Right atrium auricular region (tissue), 2 donors: ENCODE results near the gene ATP6V0C. TPM values are rescaled to one million over a fixed set of nuclear protein-coding genes. Genes with fewer than 3 reads are reported as not detected.
"Not testable (repeated sequence)": the region's sequence is repeated elsewhere in the genome, so short reads cannot be mapped to it uniquely, and the experiment has no call there.

Source experiments
- DNase-seq: peaks from one replicate; pipeline ENCODE4 v3.0.0-alpha.2; 2019; ENCODE audit warnings: low spot score
- H3K27ac ChIP-seq, 2 donors: fragments of 200-600 bp; sonication (generic); 1 replicate in 1 of 2; 2 replicates in 1 of 2; pipeline ENCODE4 v1.5.1; 2016 to 2019
- H3K27me3 ChIP-seq, 2 donors: fragments of 200-600 bp; sonication (generic); one replicate each; pipeline versions ENCODE4 v1.5.1 to v1.6.0; 2017 to 2019
- H3K36me3 ChIP-seq: fragments of 200-600 bp; sonication (generic); one replicate; pipeline ENCODE4 v1.5.1; 2016
- H3K4me1 ChIP-seq, 2 donors: fragments of 200-600 bp; sonication (generic); one replicate each; pipeline versions ENCODE4 v1.5.1 to v1.6.0; 2017 to 2019
- H3K4me3 ChIP-seq, 2 donors: fragments of 200-600 bp; sonication (generic); 1 replicate in 1 of 2; 2 replicates in 1 of 2; pipeline ENCODE4 v1.5.1; 2017 to 2019; ENCODE audit warnings: mild to moderate bottlenecking in 1 of 2, moderate library complexity in 1 of 2
- H3K9me3 ChIP-seq, 2 donors: fragments of 200-600 bp; sonication (generic); one replicate each; pipeline ENCODE4 v1.5.1; 2019
- CTCF ChIP-seq, 2 donors: fragments of 200-600 bp; sonication (generic); IDR thresholded peaks; one replicate each; pipeline ENCODE4 v1.5.1; 2019; ENCODE audit warnings: antibody characterized with exemption in 2 of 2
- microRNA counts, 2 donors: library from miRNA; unstranded; fragments of <30 nt; microRNA quantifications; one replicate each; lab custom pipeline; 2016 to 2017
- microRNA-seq, 2 donors: library from miRNA; unstranded; fragments of <30 nt; microRNA quantifications; one replicate each; pipeline ENCODE4, GENCODE V29; 2016 to 2017; ENCODE audit warnings: borderline number of aligned reads in 2 of 2, borderline replicate concordance in 1 of 2
- total RNA-seq, 2 donors: library from RNA; depleted of rRNA; stranded (reverse); fragments of >200 nt; gene quantifications; one replicate each; pipeline ENCODE4 v1.1.0, GENCODE V29; 2016

Gene ATP6V0C
- total RNA-seq, 2 donors from 2014 or later, result 63.7 to 107 TPM

GRCh38 chr16:2560798-2561133, 47.0 kb downstream of the ATP6V0C start:
- TF ChIP-seq CTCF (IDR thresholded peaks at IDR 0.05), result peak in 1 of 2 donors; percentile 48
- not testable (repeated sequence) for H3K9me3 ChIP-seq, H3K4me3 ChIP-seq, H3K27me3 ChIP-seq, H3K36me3 ChIP-seq, DNase-seq, H3K27ac ChIP-seq, H3K4me1 ChIP-seq

GRCh38 chr16:2567506-2567905, 53.8 kb downstream of the ATP6V0C start:
- H3K9me3 ChIP-seq, H3K27ac ChIP-seq, H3K4me1 ChIP-seq, DNase-seq, H3K4me3 ChIP-seq, H3K36me3 ChIP-seq, H3K27me3 ChIP-seq: not testable (repeated sequence)

GRCh38 chr16:2568573-2568972, 54.8 kb downstream of the ATP6V0C start:
- not testable (repeated sequence) for H3K4me1 ChIP-seq, H3K4me3 ChIP-seq, H3K9me3 ChIP-seq, DNase-seq, H3K27me3 ChIP-seq, H3K36me3 ChIP-seq, H3K27ac ChIP-seq

MicroRNAs within 50 kb of the gene (microRNA counts, 767-probe panel; counts per million panel counts)
- 0 to 31.0 counts per million in 2 donors for microRNA hsa-miR-3178 (lab: Ali Mortazavi, UCI)

Small RNAs within 50 kb of the gene (microRNA-seq; reads per million reads assigned to microRNA genes)
- 0 reads per million in 2 donors for gene MIR3178
- gene MIR6768, result 0 reads per million in 2 donors

Other genes starting within 250 kb of the ATP6V0C start
- gene RNPS1, start 245.8 kb upstream of the ATP6V0C start, total RNA-seq, result 100 to 1,000 TPM in 1 of 2 donors, 10 to 100 TPM in 1; 93.6 to 124 TPM
- gene ABCA3, start 173.2 kb upstream of the ATP6V0C start, total RNA-seq, result 10 to 100 TPM in 1 of 2 donors, 1 to 10 TPM in 1; 7.5 to 10.1 TPM
- gene CCNF, start 84.5 kb upstream of the ATP6V0C start, total RNA-seq, result 1 to 10 TPM; 1.4 to 1.7 TPM
- gene TEDC2, start 53.8 kb upstream of the ATP6V0C start, total RNA-seq, result 1 to 10 TPM in 1 of 2 donors, under 1 TPM in 1; 0.63 to 4.1 TPM
- gene NTN3, start 42.7 kb upstream of the ATP6V0C start, total RNA-seq, result under 1 TPM; 0.22 to 0.51 TPM
- 10 to 100 TPM in 1 of 2 donors, 1 to 10 TPM in 1; 9.6 to 10.5 TPM for gene TBC1D24, start 38.8 kb upstream of the ATP6V0C start, total RNA-seq
- 10 to 100 TPM; 10.6 to 12.6 TPM for gene AMDHD2, start 6.4 kb downstream of the ATP6V0C start, total RNA-seq
- gene CEMP1, start 17.5 kb downstream of the ATP6V0C start, total RNA-seq, result 1 to 10 TPM in 1 of 2 donors, not detected in 1; 1.5 TPM
- 10 to 100 TPM; 25.0 to 29.5 TPM for gene PDPK1, start 24.1 kb downstream of the ATP6V0C start, total RNA-seq
- gene KCTD5, start 168.6 kb downstream of the ATP6V0C start, total RNA-seq, result 10 to 100 TPM; 12.5 to 15.6 TPM
- under 1 TPM in 1 of 2 donors, not detected in 1; 0.51 TPM for gene PRSS27, start 206.3 kb downstream of the ATP6V0C start, total RNA-seq
- gene SRRM2, start 238.7 kb downstream of the ATP6V0C start, total RNA-seq, result 100 to 1,000 TPM; 118 to 174 TPM